BJ (cell line): ENCODE measurements around the gene GCNT3. TPM values are rescaled to one million over a fixed set of nuclear protein-coding genes. Genes with fewer than 3 reads are reported as not detected.

Experiments used
- CTCF ChIA-PET: fragments of 350-600 bp; formaldehyde crosslinking; extraction: SDS; loops from one replicate; lab custom pipeline; 2021; ENCODE audit warnings: antibody characterized with exemption, inconsistent platforms; lab: Yijun Ruan, JAX
- POLR2A ChIA-PET: fragments of 300-600 bp; sonication (Branson Sonifier 250); formaldehyde crosslinking; extraction: SDS; loops from one replicate; lab custom pipeline; 2021; ENCODE audit warnings: antibody characterized with exemption; lab: Charles Lee
- DNase-seq: peaks from one replicate; pipeline ENCODE4 v3.0.0-alpha.2; 2011; ENCODE audit warnings: low read depth
- H3K27me3 ChIP-seq: 2 replicates; pipeline ENCODE4 v1.6.0; 2011; ENCODE audit warnings: low read length; ENCODE audit not compliant: control insufficient read depth, insufficient read depth
- H3K36me3 ChIP-seq: 2 replicates; pipeline ENCODE4 v1.5.1; 2011; ENCODE audit warnings: low read length; ENCODE audit not compliant: control insufficient read depth, insufficient read depth
- H3K4me3 ChIP-seq: 2 replicates; pipeline ENCODE4 v1.5.1; 2011; ENCODE audit warnings: low read depth, mild to moderate bottlenecking, control low read depth, low read length
- CTCF ChIP-seq: IDR thresholded peaks from 2 replicates; pipeline ENCODE4 v1.5.1; 2011; ENCODE audit warnings: low read depth, mild to moderate bottlenecking, control low read depth, inconsistent platforms, low read length, moderate library complexity; ENCODE audit not compliant: insufficient read depth
- polyA plus RNA-seq: library from polyadenylated mRNA; depleted of rRNA; stranded (reverse); fragments of >200 nt; gene quantifications from 2 replicates; pipeline ENCODE4 v1.2.3, GENCODE V29; 2011

Gene GCNT3
- polyA plus RNA-seq, 1 experiment, result not detected

DNA sequence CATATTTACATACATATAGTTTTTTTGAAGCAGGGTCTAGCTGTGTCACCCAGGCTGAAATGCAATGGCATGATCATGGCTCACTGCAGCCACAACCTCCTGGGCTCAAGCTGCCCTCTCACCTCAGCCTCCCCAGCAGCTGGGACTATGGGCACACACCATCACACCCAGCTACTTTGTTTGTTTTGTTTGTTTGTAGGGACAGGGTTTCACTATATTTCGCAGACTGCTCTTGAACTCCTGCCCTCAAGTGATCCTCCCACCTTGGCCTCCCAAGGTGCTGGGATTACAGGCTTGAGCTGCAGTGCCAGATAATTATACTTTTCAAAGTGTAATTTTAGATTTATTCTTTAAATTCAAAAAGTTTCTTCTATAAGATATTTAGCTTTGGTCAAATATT, 35.5 kb downstream of the GCNT3 start:
- ChIA-PET CTCF (interaction anchor here (1.1 to 1.8 kb wide), 2 partner anchors 10 to 114 kb away, joined by 3 to 5 read pairs; no protein-coding TSS in a partner anchor), POLR2A (interaction anchor here (0.8 kb wide), 1 partner anchor 10 kb away, joined by 3 read pairs; the partner anchor contains the start of gene GTF2A2)
- no peaks in the 10 kb centered on the region for H3K27me3 ChIP-seq
- peaks cover 5% of the 10 kb centered on the region for H3K36me3 ChIP-seq
- no peak overlapping the region for H3K4me3 ChIP-seq
- DNase-seq, result no peak
- no peak for TF ChIP-seq CTCF

DNA sequence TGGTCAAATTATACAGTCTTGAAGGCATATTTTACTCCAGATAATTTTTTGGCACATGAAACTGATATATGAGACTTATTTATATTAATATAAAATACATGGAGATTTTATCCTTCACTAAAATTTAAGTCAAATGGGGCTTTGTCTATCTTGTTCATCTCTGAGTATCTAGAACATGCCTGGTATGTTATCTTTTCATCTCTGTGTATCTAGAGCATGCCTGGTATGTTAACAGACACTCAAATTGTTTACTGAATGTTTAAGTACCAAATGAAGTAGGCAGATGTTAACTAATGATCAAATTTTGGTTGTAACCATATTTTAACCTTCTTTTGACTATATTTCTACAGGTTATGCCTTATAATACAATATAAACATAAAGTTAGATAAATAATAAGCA, 38.0 kb downstream of the GCNT3 start:
- Histone ChIP-seq H3K27me3 (no peaks in the 10 kb centered on the region), H3K36me3 (peaks cover 5% of the 10 kb centered on the region), H3K4me3 (no peak overlapping the region)
- ChIA-PET CTCF (interaction anchor here (1.0 kb wide), 1 partner anchor 11 kb away, joined by 3 read pairs; no protein-coding TSS in a partner anchor), POLR2A (interaction anchor here (0.7 kb wide), 1 partner anchor 32 kb away, joined by 5 read pairs; no protein-coding TSS in a partner anchor)
- DNase-seq, result no peak
- TF ChIP-seq CTCF, result no peak

GRCh38 chr15:59654046-59654445, 42.5 kb downstream of the GCNT3 start:
- no peaks in the 10 kb centered on the region for H3K27me3 ChIP-seq
- no peaks in the 10 kb centered on the region for H3K36me3 ChIP-seq
- ChIA-PET POLR2A (no interaction called here), CTCF (interaction anchor here (1.0 to 2.5 kb wide), 4 partner anchors 11 to 121 kb away, joined by 3 to 9 read pairs (median 4); no protein-coding TSS in a partner anchor)
- H3K4me3 ChIP-seq, result no peak overlapping the region
- no peak for TF ChIP-seq CTCF
- no peak for DNase-seq

DNA sequence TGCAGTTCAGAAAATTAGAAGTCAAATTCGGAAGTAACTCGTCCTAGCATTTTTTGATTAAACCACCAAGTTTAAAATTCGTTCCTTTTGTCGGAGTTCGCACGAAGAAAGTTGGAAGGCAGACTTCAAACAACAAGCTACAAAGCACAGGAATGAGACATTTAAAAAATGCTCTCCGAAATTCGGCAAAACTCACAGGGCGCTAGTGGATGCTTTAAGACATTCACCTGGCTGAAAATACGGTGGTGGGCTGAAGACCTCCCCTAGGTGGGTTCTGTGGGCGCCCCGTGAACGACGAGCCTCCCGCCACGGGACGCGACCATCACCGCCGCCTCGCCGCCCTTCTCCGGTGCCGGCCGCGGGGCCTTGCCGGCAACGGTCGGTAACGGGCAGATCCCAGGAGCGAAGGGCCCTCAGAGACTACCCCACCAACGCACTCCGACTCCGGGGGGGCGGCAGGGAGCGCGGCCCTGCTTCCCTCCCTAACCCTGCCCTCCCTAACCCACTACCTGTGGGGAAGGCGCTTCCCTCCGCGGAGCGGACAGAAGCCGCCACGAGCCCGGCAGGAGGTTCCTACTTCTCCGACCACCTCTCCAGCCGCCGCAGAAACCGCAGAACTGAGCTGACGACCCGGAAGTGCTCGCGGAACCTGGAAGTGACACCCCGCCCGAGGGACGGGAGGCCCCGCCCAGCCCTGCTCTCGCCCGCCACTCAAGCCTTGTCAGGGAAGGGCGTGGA, 45.5 kb downstream of the GCNT3 start, which contains the start of gene GTF2A2:
GTF2A2 (minus strand) TSS at position 619 of the 738 bp plus-strand sequence. CDS start 5,238 bp downstream, outside the sequence.
- peak; percentile 73 for DNase-seq
- TF ChIP-seq CTCF, result no peak
- Histone ChIP-seq H3K4me3 (peak within 1 kb of the TSS; percentile 92), H3K36me3 (peaks cover 3% of the 10 kb centered on the region; the same call in 1 of the 2 replicates), H3K27me3 (no peaks in the 10 kb centered on the region)
- CTCF ChIA-PET, result interaction anchor here (0.6 to 2.1 kb wide), 2 partner anchors 125 to 740 kb away, joined by 3 to 7 read pairs; no protein-coding TSS in a partner anchor
- POLR2A ChIA-PET, result interaction anchor here (0.5 to 1.0 kb wide), 4 partner anchors 10 to 1230 kb away, joined by 3 to 4 read pairs (median 3); no protein-coding TSS in a partner anchor

GRCh38 chr15:59657635-59658125, 46.1 kb downstream of the GCNT3 start:
- DNase-seq, result no peak
- CTCF ChIA-PET, result interaction anchor here (0.6 to 2.1 kb wide), 2 partner anchors 125 to 741 kb away, joined by 3 to 7 read pairs; no protein-coding TSS in a partner anchor
- TF ChIP-seq CTCF, result no peak
- Histone ChIP-seq H3K27me3 (no peaks in the 10 kb centered on the region), H3K36me3 (peaks cover 3% of the 10 kb centered on the region; the same call in 1 of the 2 replicates), H3K4me3 (peak overlapping the region; percentile 92)
- POLR2A ChIA-PET, result interaction anchor here (0.5 to 1.0 kb wide), 4 partner anchors 10 to 1229 kb away, joined by 3 to 4 read pairs (median 3); no protein-coding TSS in a partner anchor
